OCI-LY7 (cell line): ENCODE results near the gene EYA2. TPM values are rescaled to one million over a fixed set of nuclear protein-coding genes. Genes with fewer than 3 reads are reported as not detected.

Experiments used
- BruUV-seq: library from RNA; stranded (reverse); fragments of 400-500 nt; replicated peaks from 2 replicates; lab custom pipeline; 2021; lab: Mats Ljungman, UMichigan
- CTCF ChIA-PET: fragments of 300-600 bp; sonication (Branson Sonifier 250); formaldehyde crosslinking; loops from one replicate; lab custom pipeline; 2022; ENCODE audit warnings: antibody characterized with exemption; ENCODE audit not compliant: unreplicated experiment; lab: Charles Lee
- POLR2A ChIA-PET: fragments of 300-600 bp; sonication (Branson Sonifier 250); formaldehyde crosslinking; loops from one replicate; lab custom pipeline; 2022; ENCODE audit warnings: antibody characterized with exemption; lab: Charles Lee
- DNase-seq: peaks from one replicate; pipeline ENCODE4 v3.0.0-alpha.2; 2015; ENCODE audit warnings: low spot score
- H2AFZ ChIP-seq: fragments of 200-600 bp; sonication (generic), shearing (Covaris generic); 2 replicates; pipeline ENCODE4 v1.6.1; 2014; ENCODE audit warnings: mild to moderate bottlenecking, antibody characterized with exemption, low read length, moderate library complexity
- H3K27ac ChIP-seq: fragments of 200-600 bp; sonication (generic); 2 replicates; pipeline ENCODE4 v1.5.1; 2014; ENCODE audit warnings: mixed run types, low read depth, mild to moderate bottlenecking, moderate library complexity, low read length, inconsistent platforms; ENCODE audit not compliant: poor library complexity, severe bottlenecking
- H3K36me3 ChIP-seq: fragments of 200-600 bp; sonication (generic); 2 replicates; pipeline ENCODE4 v1.6.1; 2014; ENCODE audit warnings: mild to moderate bottlenecking, antibody characterized with exemption, low read length, moderate library complexity, mixed read lengths; ENCODE audit not compliant: insufficient read depth
- H3K4me1 ChIP-seq: fragments of 200-600 bp; sonication (generic); 2 replicates; pipeline ENCODE4 v1.5.1; 2014; ENCODE audit warnings: mild to moderate bottlenecking, low read length; ENCODE audit not compliant: insufficient read depth, poor library complexity, severe bottlenecking
- H3K4me2 ChIP-seq: fragments of 200-600 bp; sonication (generic); 2 replicates; pipeline ENCODE4 v1.6.1; 2014; ENCODE audit warnings: mild to moderate bottlenecking, low read length
- H3K4me3 ChIP-seq: fragments of 200-600 bp; sonication (generic); 2 replicates; pipeline ENCODE4 v1.5.1; 2014; ENCODE audit warnings: mild to moderate bottlenecking, low read depth, low read length; ENCODE audit not compliant: poor library complexity, severe bottlenecking
- H3K79me2 ChIP-seq: fragments of 200-600 bp; sonication (generic); 2 replicates; pipeline ENCODE4 v1.6.1; 2016; ENCODE audit warnings: low read depth, mild to moderate bottlenecking, low read length, moderate library complexity, mixed read lengths; ENCODE audit not compliant: insufficient read depth
- H3K9me2 ChIP-seq: fragments of 200-600 bp; sonication (generic); 2 replicates; pipeline ENCODE4 v1.6.1; 2016; ENCODE audit warnings: mild to moderate bottlenecking, low read length, mixed read lengths; ENCODE audit not compliant: insufficient read depth
- H3K9me3 ChIP-seq: fragments of 200-600 bp; sonication (generic); 2 replicates; pipeline ENCODE4 v1.6.1; 2014; ENCODE audit warnings: mild to moderate bottlenecking, mixed run types, low read length, mixed read lengths
- H4K20me1 ChIP-seq: fragments of 200-600 bp; sonication (generic); 2 replicates; pipeline ENCODE4 v1.6.1; 2014; ENCODE audit warnings: mild to moderate bottlenecking, antibody characterized with exemption, low read length, moderate library complexity, mixed read lengths; ENCODE audit not compliant: insufficient read depth
- EZH2phosphoT487 ChIP-seq: fragments of 200-600 bp; sonication (generic); IDR thresholded peaks from 2 replicates; pipeline ENCODE4 v1.6.1; 2018; ENCODE audit warnings: low read depth, borderline replicate concordance, mild to moderate bottlenecking, mixed run types, antibody characterized with exemption, low read length, moderate library complexity, mixed read lengths
- intact Hi-C: fragments of 100-400 bp; cut with micrococcal nuclease; formaldehyde crosslinking; loops from one replicate; pipeline ENCODE4 v1.10.0; 2022; ENCODE audit not compliant: unreplicated experiment
- total RNA-seq, 2 experiments: library from RNA; depleted of rRNA in 1 of 2; stranded (reverse); fragments of >200 nt in 1 of 2; shearing (Covaris generic) in 1 of 2; gene quantifications; 2 replicates each; pipeline ENCODE4 v1.2.3, GENCODE V29; 2014 to 2022
- TF ChIP-seq, protein P1 (sequence below): fragments of 200-600 bp; sonication (generic); conservative IDR thresholded peaks from 2 replicates; pipeline ENCODE4 v1.5.1; 2014; ENCODE audit warnings: mild to moderate bottlenecking, antibody characterized with exemption, low read length, moderate library complexity, mixed read lengths

Gene EYA2
- total RNA-seq, 2 experiments from 2014 or later = not detected

DNA sequence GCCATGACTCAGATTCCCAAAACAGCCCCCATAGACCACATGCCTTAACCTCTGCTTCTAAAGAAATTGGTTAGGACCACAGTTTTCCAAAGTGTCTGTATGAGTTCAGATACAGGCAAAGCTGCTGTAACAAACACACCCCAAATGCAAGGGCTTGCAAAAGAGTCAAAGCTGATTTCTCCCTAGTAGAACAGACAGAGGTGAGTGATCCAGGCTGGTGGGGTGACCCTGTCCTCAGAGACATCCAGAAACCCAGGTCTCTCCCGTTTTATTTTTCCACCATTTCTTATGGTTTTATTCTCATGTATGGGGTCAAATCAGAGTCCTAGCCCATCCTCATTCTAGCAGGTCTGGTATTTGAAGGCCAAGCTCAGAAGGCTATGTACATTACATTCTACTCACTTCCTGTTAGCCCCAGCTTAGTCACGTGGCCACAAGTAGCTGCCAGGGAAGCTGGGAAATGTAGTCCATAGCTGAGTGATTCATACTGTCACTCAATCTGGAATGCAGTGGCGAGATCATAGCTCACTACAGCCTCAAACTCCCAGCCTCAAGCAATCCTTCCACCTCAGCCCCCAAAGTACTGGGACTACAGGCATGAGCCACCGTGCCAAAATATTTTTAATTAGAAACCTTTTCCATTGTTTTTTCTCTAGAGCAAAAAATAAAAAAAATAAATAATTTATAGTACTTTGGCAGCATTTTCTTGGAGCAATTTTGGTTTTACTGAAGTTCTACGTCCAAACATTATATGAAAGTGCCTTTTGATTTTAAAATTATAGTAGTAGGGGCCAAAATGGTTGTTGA lies 286.6 kb downstream of the EYA2 start:
- no TSS peak for BruUV-seq
- Histone ChIP-seq H3K4me2 (no peak overlapping the region), H3K27ac (no peak overlapping the region), H3K4me1 (peaks cover 3% of the 10 kb centered on the region), H3K79me2 (no peaks in the 10 kb centered on the region), H3K4me3 (no peak overlapping the region), H3K36me3 (no peaks in the 10 kb centered on the region), H3K9me3 (no peaks in the 10 kb centered on the region; the same call in 1 of the 2 replicates), H2AFZ (peak overlapping the region; percentile 80), H4K20me1 (no peaks in the 10 kb centered on the region), H3K9me2 (no peaks in the 10 kb centered on the region)
- intact Hi-C loops = no loop called here
- TF ChIP-seq EZH2phosphoT487 = no peak
- TF ChIP-seq, protein P1, sequence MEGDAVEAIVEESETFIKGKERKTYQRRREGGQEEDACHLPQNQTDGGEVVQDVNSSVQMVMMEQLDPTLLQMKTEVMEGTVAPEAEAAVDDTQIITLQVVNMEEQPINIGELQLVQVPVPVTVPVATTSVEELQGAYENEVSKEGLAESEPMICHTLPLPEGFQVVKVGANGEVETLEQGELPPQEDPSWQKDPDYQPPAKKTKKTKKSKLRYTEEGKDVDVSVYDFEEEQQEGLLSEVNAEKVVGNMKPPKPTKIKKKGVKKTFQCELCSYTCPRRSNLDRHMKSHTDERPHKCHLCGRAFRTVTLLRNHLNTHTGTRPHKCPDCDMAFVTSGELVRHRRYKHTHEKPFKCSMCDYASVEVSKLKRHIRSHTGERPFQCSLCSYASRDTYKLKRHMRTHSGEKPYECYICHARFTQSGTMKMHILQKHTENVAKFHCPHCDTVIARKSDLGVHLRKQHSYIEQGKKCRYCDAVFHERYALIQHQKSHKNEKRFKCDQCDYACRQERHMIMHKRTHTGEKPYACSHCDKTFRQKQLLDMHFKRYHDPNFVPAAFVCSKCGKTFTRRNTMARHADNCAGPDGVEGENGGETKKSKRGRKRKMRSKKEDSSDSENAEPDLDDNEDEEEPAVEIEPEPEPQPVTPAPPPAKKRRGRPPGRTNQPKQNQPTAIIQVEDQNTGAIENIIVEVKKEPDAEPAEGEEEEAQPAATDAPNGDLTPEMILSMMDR = no peak
- DNase-seq = peak; percentile 85
- ChIA-PET CTCF (no interaction called here), POLR2A (interaction anchor here (0.6 to 1.1 kb wide), 2 partner anchors 14 to 177 kb away, joined by 3 to 4 read pairs; no protein-coding TSS in a partner anchor)

DNA sequence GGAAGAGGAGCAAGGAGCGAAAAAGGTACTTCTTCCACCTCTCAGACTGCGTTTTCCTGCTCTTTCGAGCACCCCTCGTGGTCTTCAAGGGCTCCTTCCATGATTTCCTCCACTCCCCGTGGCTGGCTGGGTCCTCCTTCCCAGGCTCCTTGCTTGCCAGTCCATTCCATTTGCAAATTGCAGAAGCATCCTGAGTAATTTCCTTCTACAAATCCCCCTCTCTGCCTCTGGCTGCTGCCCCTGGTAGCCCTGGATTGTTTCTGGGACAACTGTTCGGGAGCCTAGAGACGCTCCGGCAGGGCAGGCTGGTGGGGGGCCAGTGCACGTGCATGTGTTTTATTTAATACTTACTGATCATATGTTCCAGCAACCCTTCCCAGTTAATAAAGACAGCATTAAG lies 288.7 kb downstream of the EYA2 start:
- H3K4me1 ChIP-seq = peaks cover 3% of the 10 kb centered on the region
- no peak overlapping the region for H3K4me3 ChIP-seq
- H4K20me1 ChIP-seq = no peaks in the 10 kb centered on the region
- BruUV-seq = no TSS peak
- H3K79me2 ChIP-seq = no peaks in the 10 kb centered on the region
- CTCF ChIA-PET = no interaction called here
- no peak overlapping the region for H3K4me2 ChIP-seq
- H2AFZ ChIP-seq = no peak overlapping the region
- POLR2A ChIA-PET = no interaction called here
- intact Hi-C loops = no loop called here
- H3K36me3 ChIP-seq = no peaks in the 10 kb centered on the region
- TF ChIP-seq EZH2phosphoT487 = no peak
- TF ChIP-seq, protein P1 = no peak
- no peaks in the 10 kb centered on the region for H3K9me2 ChIP-seq
- H3K9me3 ChIP-seq = no peaks in the 10 kb centered on the region; the same call in 1 of the 2 replicates
- DNase-seq = no peak
- no peak overlapping the region for H3K27ac ChIP-seq
